HS-5 (cell line): ENCODE data around the gene ITFG1.
"Not testable (repeated sequence)": the region's sequence is repeated elsewhere in the genome, so short reads cannot be mapped to it uniquely, and the experiment has no call there.

Source experiments
- DNase-seq: peaks from one replicate; pipeline ENCODE4 v3.0.0-alpha.2; 2012; ENCODE audit warnings: low read depth

Gene ITFG1

GRCh38 chr16:47413041-47413440 is 47.8 kb downstream of the ITFG1 start:
- DNase-seq: no peak

GRCh38 chr16:47408491-47408890 is 52.4 kb downstream of the ITFG1 start:
- DNase-seq: no peak

GRCh38 chr16:47395733-47396498 is 64.9 kb downstream of the ITFG1 start:
- DNase-seq: no peak

GRCh38 chr16:47392081-47392480 is 68.8 kb downstream of the ITFG1 start:
- no peak for DNase-seq

GRCh38 chr16:47388705-47389104 is 72.2 kb downstream of the ITFG1 start:
- DNase-seq: no peak

GRCh38 chr16:47387026-47387734 is 73.7 kb downstream of the ITFG1 start:
- DNase-seq: no peak

- DNase-seq: no peak
Observed at GRCh38 chr16:47386201-47386718, 74.6 kb downstream of the ITFG1 start.

GRCh38 chr16:47382362-47382761 is 78.5 kb downstream of the ITFG1 start:
- DNase-seq: no peak

- no peak for DNase-seq
Observed at GRCh38 chr16:47377154-47377553, 83.7 kb downstream of the ITFG1 start.

- DNase-seq: no peak
Observed at GRCh38 chr16:47375423-47375822, 85.4 kb downstream of the ITFG1 start.

GRCh38 chr16:47374629-47375028 is 86.2 kb downstream of the ITFG1 start:
- no peak for DNase-seq

GRCh38 chr16:47371271-47372014 is 89.4 kb downstream of the ITFG1 start:
- no peak for DNase-seq

GRCh38 chr16:47370536-47370935 is 90.3 kb downstream of the ITFG1 start:
- no peak for DNase-seq

- DNase-seq: no peak
Observed at GRCh38 chr16:47366228-47366627, 94.6 kb downstream of the ITFG1 start.

GRCh38 chr16:47363761-47364160 is 97.1 kb downstream of the ITFG1 start:
- DNase-seq: no peak

GRCh38 chr16:47359478-47359877 is 101.4 kb downstream of the ITFG1 start:
- DNase-seq: no peak

- no peak for DNase-seq
Observed at GRCh38 chr16:47358816-47359215, 102.0 kb downstream of the ITFG1 start.

- not testable (repeated sequence) for DNase-seq
Observed at GRCh38 chr16:47349029-47349428, 111.8 kb downstream of the ITFG1 start.

GRCh38 chr16:47347021-47347696 is 113.7 kb downstream of the ITFG1 start:
- not testable (repeated sequence) for DNase-seq

- peak; percentile 10 for DNase-seq
Observed at GRCh38 chr16:47342055-47342454, 118.8 kb downstream of the ITFG1 start.

GRCh38 chr16:47330562-47330961 is 130.3 kb downstream of the ITFG1 start:
- not testable (repeated sequence) for DNase-seq

GRCh38 chr16:47324309-47324708 is 136.6 kb downstream of the ITFG1 start:
- DNase-seq: not testable (repeated sequence)
